Measurements from ENCODE around the gene CENPM.

GRCh38 chr22:41933411-41934177 lies 13.4 kb downstream of the CENPM start:
- TF ChIP-seq, protein P1, sequence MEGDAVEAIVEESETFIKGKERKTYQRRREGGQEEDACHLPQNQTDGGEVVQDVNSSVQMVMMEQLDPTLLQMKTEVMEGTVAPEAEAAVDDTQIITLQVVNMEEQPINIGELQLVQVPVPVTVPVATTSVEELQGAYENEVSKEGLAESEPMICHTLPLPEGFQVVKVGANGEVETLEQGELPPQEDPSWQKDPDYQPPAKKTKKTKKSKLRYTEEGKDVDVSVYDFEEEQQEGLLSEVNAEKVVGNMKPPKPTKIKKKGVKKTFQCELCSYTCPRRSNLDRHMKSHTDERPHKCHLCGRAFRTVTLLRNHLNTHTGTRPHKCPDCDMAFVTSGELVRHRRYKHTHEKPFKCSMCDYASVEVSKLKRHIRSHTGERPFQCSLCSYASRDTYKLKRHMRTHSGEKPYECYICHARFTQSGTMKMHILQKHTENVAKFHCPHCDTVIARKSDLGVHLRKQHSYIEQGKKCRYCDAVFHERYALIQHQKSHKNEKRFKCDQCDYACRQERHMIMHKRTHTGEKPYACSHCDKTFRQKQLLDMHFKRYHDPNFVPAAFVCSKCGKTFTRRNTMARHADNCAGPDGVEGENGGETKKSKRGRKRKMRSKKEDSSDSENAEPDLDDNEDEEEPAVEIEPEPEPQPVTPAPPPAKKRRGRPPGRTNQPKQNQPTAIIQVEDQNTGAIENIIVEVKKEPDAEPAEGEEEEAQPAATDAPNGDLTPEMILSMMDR (conservative IDR thresholded peaks at IDR 0.05 in 1 of 2, IDR thresholded peaks at IDR 0.05 in 1 of 2; ENCODE audit: extremely low read depth in 1 of 2, insufficient read depth in 1 of 2, low read depth in 1 of 2, low read length in 2 of 2) = no peak
- no peak for TF ChIP-seq EZH2 (IDR thresholded peaks at IDR 0.05; ENCODE audit: borderline replicate concordance, low read length)
